GM21737 (cell line): ENCODE results near the gene ATF2.
A peak's percentile ranks its signal among the peaks of the same experiment; 100 is the strongest.

Experiments
- ATAC-seq: cut with Tn5 transposase; IDR thresholded peaks from one replicate; pipeline ENCODE4 v1.9.1; 2021; ENCODE audit warnings: mild to moderate bottlenecking, moderate library complexity; ENCODE audit not compliant: unreplicated experiment

ATF2 gene

GRCh38 chr2:175167792-175168563 is at the start of gene ATF2:
ATF2 (minus strand) TSS chr2:175168203; CDS start chr2:175136443, 31,760 bp downstream.
- ATAC-seq: peak; percentile 92

DNA sequence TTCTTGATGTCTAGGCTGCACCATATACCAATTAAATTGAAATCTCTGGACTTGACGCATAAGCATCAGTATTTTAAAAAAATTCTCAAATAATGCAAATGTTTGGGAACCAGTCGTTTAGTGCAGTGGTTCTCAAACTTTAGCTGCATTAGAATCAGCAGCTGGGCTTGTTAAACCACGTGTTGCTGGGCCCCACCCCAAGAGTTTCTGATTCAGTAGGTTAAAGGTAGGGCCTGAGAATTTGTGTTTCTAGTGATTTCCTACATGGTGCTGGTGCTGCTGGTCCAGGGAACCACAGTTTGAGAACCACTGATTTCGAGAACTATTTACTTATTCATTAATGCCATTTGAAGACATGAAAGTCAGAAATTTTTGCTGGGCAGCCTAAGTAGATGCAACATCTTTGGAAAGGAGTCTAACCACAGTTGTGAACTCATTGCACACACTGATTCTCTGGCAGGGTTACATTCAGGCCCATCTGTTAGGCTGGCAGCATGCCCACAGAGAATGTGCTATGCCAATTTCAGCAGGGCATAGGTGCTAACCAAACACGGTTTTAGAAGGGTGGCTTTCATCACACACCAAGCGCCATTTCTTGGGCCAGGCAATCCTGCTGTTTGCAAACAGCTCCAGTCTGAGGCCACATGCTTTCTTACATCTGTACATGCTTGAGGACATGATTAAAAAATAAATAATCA is 39.9 kb upstream of the ATF2 start:
- no peak for ATAC-seq

DNA sequence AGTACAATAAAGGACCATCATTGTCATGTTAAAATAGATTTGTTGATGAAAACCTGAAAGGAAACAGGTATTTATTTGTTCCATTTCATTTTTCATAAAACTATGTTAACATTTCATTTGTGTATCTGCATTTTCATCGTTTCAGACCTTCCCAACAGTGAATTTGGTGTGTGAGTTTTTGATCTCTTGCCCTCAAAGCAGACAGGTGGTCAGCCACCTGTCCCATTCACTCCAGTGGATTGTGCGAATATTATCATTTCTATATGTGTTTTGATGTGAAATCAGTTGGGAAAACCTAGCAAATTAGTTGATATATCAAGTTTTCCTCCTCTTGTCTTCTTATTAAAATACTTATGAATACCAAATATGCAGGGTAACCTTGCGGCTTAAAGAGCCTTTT is 38.9 kb upstream of the ATF2 start:
- ATAC-seq: no peak

GRCh38 chr2:175205523-175205922 is 37.5 kb upstream of the ATF2 start:
- no peak for ATAC-seq

GRCh38 chr2:175203621-175204496 is 35.9 kb upstream of the ATF2 start:
- no peak for ATAC-seq

GRCh38 chr2:175195012-175195411 is 27.0 kb upstream of the ATF2 start:
- no peak for ATAC-seq

GRCh38 chr2:175188761-175189160 is 20.8 kb upstream of the ATF2 start:
- no peak for ATAC-seq

DNA sequence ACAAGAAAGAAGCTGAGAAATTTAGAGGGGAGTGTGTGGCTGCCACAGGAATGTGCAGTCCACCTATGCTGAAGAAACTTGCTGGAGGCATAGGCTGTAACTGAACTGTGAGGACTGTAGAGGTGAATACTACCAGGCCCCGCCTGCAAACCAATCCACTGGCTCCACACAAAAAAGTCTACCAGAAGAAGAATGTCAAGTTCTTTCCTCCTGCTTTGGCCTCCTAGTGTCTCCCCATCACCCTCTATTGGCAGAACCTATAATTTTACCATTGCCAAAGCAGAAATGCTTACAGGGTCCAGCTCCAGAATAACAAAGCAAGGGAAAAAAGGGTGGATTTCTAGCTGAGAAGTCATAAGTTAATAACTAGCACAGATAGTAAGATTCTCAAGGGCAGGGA is 19.4 kb upstream of the ATF2 start:
- ATAC-seq: no peak

- ATAC-seq: no peak
These were observed 15.7 kb upstream of the ATF2 start for GRCh38 chr2:175183674-175184073.

- ATAC-seq: no peak
These were observed 13.9 kb upstream of the ATF2 start for GRCh38 chr2:175181877-175182308.

- peak; percentile 93 for ATAC-seq
These were observed 13.3 kb upstream of the ATF2 start, which contains the start of gene ATP5MC3 for GRCh38 chr2:175181104-175181876. ATP5MC3 (minus strand) TSS chr2:175181710; CDS start chr2:175181393, 317 bp downstream.

DNA sequence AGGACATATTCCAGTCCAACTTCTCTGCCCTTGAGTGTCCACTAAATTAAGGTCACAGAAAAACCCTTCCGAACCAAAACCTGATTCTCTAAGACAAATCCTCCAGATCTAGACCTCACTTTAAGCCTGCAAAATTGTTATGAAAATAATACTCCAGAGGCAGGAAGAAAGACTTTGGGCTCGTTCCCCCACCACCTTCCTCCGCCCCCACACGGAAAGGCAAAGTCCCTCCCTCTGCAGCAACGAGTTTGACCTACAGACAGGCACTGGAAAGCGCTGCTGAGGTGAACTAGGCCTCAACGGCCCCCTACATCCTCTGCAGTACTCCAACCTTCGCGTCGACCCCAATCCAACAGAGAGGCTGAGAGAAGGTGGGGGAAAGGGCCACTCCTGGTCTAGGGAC is 12.7 kb upstream of the ATF2 start:
- ATAC-seq: peak; percentile 53

DNA sequence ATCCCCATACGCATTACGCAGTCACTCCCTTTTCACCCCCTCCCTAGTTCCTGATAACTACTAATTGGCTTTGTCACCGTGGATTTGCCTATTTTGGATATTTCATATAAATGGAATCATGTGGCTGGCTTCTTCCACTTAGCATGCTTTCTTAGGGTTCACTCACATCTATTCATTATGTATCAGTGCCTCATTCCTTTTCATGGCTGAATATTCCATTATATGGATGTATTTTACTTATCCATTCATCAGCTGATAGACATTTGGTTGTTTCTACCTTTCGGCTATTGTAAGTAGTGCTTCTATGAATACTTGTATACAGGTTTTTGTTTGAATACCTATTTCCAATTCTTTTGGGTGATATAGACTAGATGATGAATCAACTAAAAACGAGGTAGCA is 8.6 kb upstream of the ATF2 start:
- ATAC-seq: no peak

- ATAC-seq: no peak
These were observed 7.9 kb upstream of the ATF2 start for GRCh38 chr2:175175896-175176295.

GRCh38 chr2:175175320-175175719 is 7.3 kb upstream of the ATF2 start:
- ATAC-seq: no peak

DNA sequence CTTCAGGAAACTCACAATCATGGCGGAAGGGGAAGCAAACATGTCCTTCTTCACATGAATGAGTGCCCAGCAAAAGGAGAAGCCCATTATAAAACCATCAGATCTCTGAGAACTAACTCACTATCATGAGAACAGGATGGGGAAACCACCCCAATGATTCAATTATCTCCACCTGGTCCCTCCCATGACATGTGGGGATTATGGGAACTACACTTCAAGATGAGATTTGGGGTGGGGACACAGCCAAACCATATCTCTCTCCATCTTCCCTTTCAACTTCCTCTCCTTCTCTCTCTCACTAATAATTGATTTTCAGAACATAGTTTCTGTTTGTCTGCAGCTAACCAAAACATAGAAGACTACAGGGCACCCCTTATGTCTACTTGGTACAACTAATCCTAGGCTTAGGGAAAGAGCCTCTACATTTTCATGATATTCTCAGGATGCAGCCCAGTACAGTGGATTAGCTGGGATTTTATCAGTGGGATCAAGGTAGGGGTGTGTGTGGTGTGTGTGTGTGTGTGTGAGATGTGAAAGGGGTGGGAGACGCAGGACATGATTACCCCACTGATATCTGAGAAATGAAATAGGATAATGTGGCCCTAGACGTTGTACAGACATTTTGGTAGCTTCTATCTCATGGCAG is 2.8 kb upstream of the ATF2 start:
- no peak for ATAC-seq

DNA sequence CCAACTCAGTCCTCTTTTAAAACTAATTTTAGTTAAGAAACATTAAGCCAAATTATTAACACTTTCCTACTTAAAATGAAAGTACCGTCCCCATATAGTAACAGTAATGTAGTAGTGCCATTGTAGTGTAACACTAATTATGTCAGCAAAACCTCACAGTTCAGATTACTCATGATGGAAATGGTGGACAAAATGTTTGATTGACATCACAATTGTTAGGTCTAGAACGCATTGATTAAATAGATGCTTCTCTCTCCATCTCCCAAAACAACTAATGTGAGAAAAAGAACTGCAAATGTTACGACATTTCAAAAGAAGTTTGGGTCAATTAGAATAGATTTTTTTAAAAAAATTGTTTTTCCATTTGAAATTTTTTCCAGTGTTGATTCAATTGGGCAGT is 1.2 kb upstream of the ATF2 start:
- no peak for ATAC-seq

- ATAC-seq: peak; percentile 25
These were observed 552 bp upstream of the ATF2 start for GRCh38 chr2:175168564-175168945.

- ATAC-seq: peak; percentile 5
These were observed 769 bp downstream of the ATF2 start for GRCh38 chr2:175167076-175167791.
